CD4-positive, alpha-beta memory T cell (primary cell): Measurements from ENCODE around the gene CRYGN. TPM values are rescaled to one million over a fixed set of nuclear protein-coding genes. Genes with fewer than 3 reads are reported as not detected.

Experiments used
- CTCF ChIA-PET: fragments of 350-600 bp; sonication (Branson Sonifier 250); formaldehyde crosslinking; loops from one replicate; lab custom pipeline; 2021; ENCODE audit warnings: inconsistent platforms; ENCODE audit not compliant: partially characterized antibody; lab: Charles Lee
- POLR2A ChIA-PET: fragments of 350-600 bp; sonication (Branson Sonifier 250); formaldehyde crosslinking; loops from one replicate; lab custom pipeline; 2021; ENCODE audit not compliant: partially characterized antibody; lab: Charles Lee
- DNase-seq, 5 donors: peaks; one replicate each; pipeline versions ENCODE4 v3.0.0 to v3.0.0-alpha.2; 2020 to 2022; ENCODE audit warnings: mixed read lengths in 1 of 5
- H3K27ac ChIP-seq: one replicate; pipeline ENCODE4 v1.7.0; 2013; ENCODE audit warnings: low read depth, low read length
- H3K27me3 ChIP-seq: 2 replicates; pipeline ENCODE4 v1.7.0; 2013; ENCODE audit warnings: mild to moderate bottlenecking, low read length, moderate library complexity; ENCODE audit not compliant: insufficient read depth
- H3K36me3 ChIP-seq: 2 replicates; pipeline ENCODE4 v1.7.0; 2013; ENCODE audit warnings: mild to moderate bottlenecking, low read length, moderate library complexity; ENCODE audit not compliant: insufficient read depth
- H3K4me1 ChIP-seq: 2 replicates; pipeline ENCODE4 v1.7.0; 2013; ENCODE audit warnings: mild to moderate bottlenecking, low read length, moderate library complexity; ENCODE audit not compliant: insufficient read depth
- H3K4me3 ChIP-seq, 2 donors: one replicate each; pipeline ENCODE4 v1.7.0; 2013; ENCODE audit warnings: low read length in 2 of 2, mild to moderate bottlenecking in 1 of 2
- H3K9me3 ChIP-seq, 2 donors: one replicate each; pipeline ENCODE4 v1.7.0; 2013; ENCODE audit warnings: low read length in 2 of 2, control low read depth in 1 of 2; ENCODE audit not compliant: control insufficient read depth in 1 of 2
- H3K27ac Mint-ChIP-seq, 7 donors: one replicate each; pipeline ENCODE4 v1.8.0; 2020 to 2021; ENCODE audit warnings: mixed read lengths in 7 of 7, mild to moderate bottlenecking in 6 of 7, inconsistent platforms in 3 of 7, moderate library complexity in 3 of 7
- H3K27me3 Mint-ChIP-seq, 2 donors: one replicate each; pipeline ENCODE4 v1.8.0; 2020 to 2021; ENCODE audit warnings: mixed read lengths in 2 of 2
- H3K36me3 Mint-ChIP-seq, 2 donors: one replicate each; pipeline ENCODE4 v1.8.0; 2020 to 2021; ENCODE audit warnings: mixed read lengths in 2 of 2, inconsistent platforms in 1 of 2, mild to moderate bottlenecking in 1 of 2
- H3K4me1 Mint-ChIP-seq, 4 donors: one replicate each; pipeline ENCODE4 v1.8.0; 2020 to 2021; ENCODE audit warnings: mixed read lengths in 4 of 4, mild to moderate bottlenecking in 1 of 4
- H3K4me3 Mint-ChIP-seq, 8 donors: one replicate each; pipeline ENCODE4 v1.8.0; 2020 to 2021; ENCODE audit warnings: mixed read lengths in 8 of 8, mild to moderate bottlenecking in 7 of 8, moderate library complexity in 6 of 8, inconsistent platforms in 3 of 8
- H3K9me3 Mint-ChIP-seq, 8 donors: one replicate each; pipeline ENCODE4 v1.8.0; 2020 to 2021; ENCODE audit warnings: mixed read lengths in 8 of 8, mild to moderate bottlenecking in 5 of 8, inconsistent platforms in 3 of 8, moderate library complexity in 1 of 8
- intact Hi-C: fragments of 100-400 bp; cut with micrococcal nuclease; formaldehyde crosslinking; loops from one replicate; pipeline ENCODE4 v1.15.1; 2023
- polyA plus RNA-seq, 2 donors: library from polyadenylated mRNA; unstranded; fragments of 300-500 nt; fragmentation: Illumina TruSeq; gene quantifications; one replicate each; pipeline ENCODE4 v1.2.3, GENCODE V29; 2021
- total RNA-seq, 2 experiments: library from RNA; stranded (reverse); gene quantifications; one replicate each; pipeline ENCODE4 v1.2.3, GENCODE V29; 2021

CRYGN gene
- total and polyA plus RNA-seq, 4 experiments from 2014 or later: 1.9 TPM; not detected in 3

- peaks cover 7 to 21% (median 13%) of the 10 kb centered on the region in 4 donors for H3K4me1 Mint-ChIP-seq
- Histone ChIP-seq H3K9me3 (peaks cover 0 to 4% of the 10 kb centered on the region in 2 donors), H3K27ac (no peak overlapping the region), H3K4me3 (no peak overlapping the region), H3K27me3 (no peaks in the 10 kb centered on the region), H3K36me3 (no peaks in the 10 kb centered on the region), H3K4me1 (peaks cover 14% of the 10 kb centered on the region)
- H3K4me3 Mint-ChIP-seq: no peak overlapping the region
- no peak for DNase-seq
- ChIA-PET POLR2A (no interaction called here), CTCF (interaction anchor here (1.4 kb wide), 1 partner anchor 25 kb away, joined by 4 read pairs; no protein-coding TSS in a partner anchor)
- H3K36me3 Mint-ChIP-seq: peaks cover 0 to 6% of the 10 kb centered on the region in 2 donors
- intact Hi-C loops: no loop called here
- peaks cover 0 to 4% (median 0%) of the 10 kb centered on the region in 8 donors for H3K9me3 Mint-ChIP-seq
- peak overlapping the region in 2 of 7 donors; percentile 53 to 85 for H3K27ac Mint-ChIP-seq
- H3K27me3 Mint-ChIP-seq: no peaks in the 10 kb centered on the region
These were observed 46.6 kb downstream of the CRYGN start for GRCh38 chr7:151393031-151393977.

- no peak overlapping the region for H3K4me3 Mint-ChIP-seq
- no peaks in the 10 kb centered on the region for H3K9me3 Mint-ChIP-seq
- peaks cover 2 to 14% (median 7%) of the 10 kb centered on the region in 4 donors for H3K4me1 Mint-ChIP-seq
- Histone ChIP-seq H3K4me1 (peaks cover 6% of the 10 kb centered on the region), H3K27ac (no peak overlapping the region), H3K9me3 (no peaks in the 10 kb centered on the region), H3K27me3 (no peaks in the 10 kb centered on the region), H3K36me3 (no peaks in the 10 kb centered on the region), H3K4me3 (no peak overlapping the region)
- ChIA-PET POLR2A (no interaction called here), CTCF (no interaction called here)
- no peak overlapping the region for H3K27ac Mint-ChIP-seq
- no peak for DNase-seq
- peaks cover 0 to 3% of the 10 kb centered on the region in 2 donors for H3K36me3 Mint-ChIP-seq
- H3K27me3 Mint-ChIP-seq: no peaks in the 10 kb centered on the region
- intact Hi-C loops: no loop called here
These were observed 47.5 kb downstream of the CRYGN start for GRCh38 chr7:151392426-151392825.

- Histone ChIP-seq H3K4me1 (peaks cover 3% of the 10 kb centered on the region), H3K27me3 (no peaks in the 10 kb centered on the region), H3K9me3 (no peaks in the 10 kb centered on the region), H3K36me3 (no peaks in the 10 kb centered on the region), H3K27ac (no peak overlapping the region), H3K4me3 (no peak overlapping the region)
- Mint-ChIP-seq H3K27me3 (no peaks in the 10 kb centered on the region), H3K4me1 (peaks cover 2 to 10% (median 5%) of the 10 kb centered on the region in 4 donors), H3K9me3 (no peaks in the 10 kb centered on the region), H3K27ac (no peak overlapping the region), H3K36me3 (peaks cover 0 to 3% of the 10 kb centered on the region in 2 donors), H3K4me3 (no peak overlapping the region)
- ChIA-PET CTCF (no interaction called here), POLR2A (no interaction called here)
- intact Hi-C loops: no loop called here
- no peak for DNase-seq
These were observed 47.9 kb downstream of the CRYGN start for GRCh38 chr7:151392002-151392401.

GRCh38 chr7:151391358-151391730 is 48.6 kb downstream of the CRYGN start:
- ChIA-PET CTCF (no interaction called here), POLR2A (interaction anchor here (1.1 kb wide), 1 partner anchor 9 kb away, joined by 3 read pairs; no protein-coding TSS in a partner anchor)
- no peaks in the 10 kb centered on the region for H3K4me1 ChIP-seq
- Mint-ChIP-seq H3K36me3 (peaks cover 0 to 3% of the 10 kb centered on the region in 2 donors), H3K27me3 (no peaks in the 10 kb centered on the region), H3K4me1 (peaks cover 0 to 6% (median 3%) of the 10 kb centered on the region in 4 donors), H3K27ac (no peak overlapping the region), H3K4me3 (no peak overlapping the region), H3K9me3 (no peaks in the 10 kb centered on the region)
- no peaks in the 10 kb centered on the region for H3K9me3 ChIP-seq
- no peaks in the 10 kb centered on the region for H3K36me3 ChIP-seq
- H3K27ac ChIP-seq: no peak overlapping the region
- DNase-seq: no peak
- H3K27me3 ChIP-seq: no peaks in the 10 kb centered on the region
- intact Hi-C loops: no loop called here
- H3K4me3 ChIP-seq: no peak overlapping the region

- intact Hi-C loops: no loop called here
- Mint-ChIP-seq H3K36me3 (peaks cover 0 to 3% of the 10 kb centered on the region in 2 donors), H3K4me3 (no peak overlapping the region), H3K4me1 (peaks cover 0 to 6% (median 3%) of the 10 kb centered on the region in 4 donors), H3K9me3 (no peaks in the 10 kb centered on the region), H3K27ac (peak overlapping the region in 6 of 7 donors; percentile 11 to 80 (median 60)), H3K27me3 (no peaks in the 10 kb centered on the region)
- CTCF ChIA-PET: interaction anchor here (0.6 kb wide), 1 partner anchor 58 kb away, joined by 3 read pairs; no protein-coding TSS in a partner anchor
- Histone ChIP-seq H3K27me3 (no peaks in the 10 kb centered on the region), H3K9me3 (no peaks in the 10 kb centered on the region), H3K36me3 (no peaks in the 10 kb centered on the region), H3K27ac (no peak overlapping the region), H3K4me3 (no peak overlapping the region), H3K4me1 (no peaks in the 10 kb centered on the region)
- POLR2A ChIA-PET: interaction anchor here (1.1 kb wide), 1 partner anchor 9 kb away, joined by 3 read pairs; no protein-coding TSS in a partner anchor
- DNase-seq: no peak
These were observed 49.2 kb downstream of the CRYGN start for GRCh38 chr7:151390598-151391357.

GRCh38 chr7:151389768-151390597 is 50.0 kb downstream of the CRYGN start:
- Histone ChIP-seq H3K27ac (no peak overlapping the region), H3K27me3 (no peaks in the 10 kb centered on the region), H3K4me3 (no peak overlapping the region), H3K36me3 (no peaks in the 10 kb centered on the region), H3K4me1 (no peaks in the 10 kb centered on the region), H3K9me3 (no peaks in the 10 kb centered on the region)
- DNase-seq: no peak
- CTCF ChIA-PET: interaction anchor here (0.6 kb wide), 1 partner anchor 59 kb away, joined by 3 read pairs; no protein-coding TSS in a partner anchor
- Mint-ChIP-seq H3K27me3 (no peaks in the 10 kb centered on the region), H3K4me1 (peaks cover 0 to 6% (median 1%) of the 10 kb centered on the region in 4 donors), H3K4me3 (no peak overlapping the region), H3K36me3 (no peaks in the 10 kb centered on the region), H3K27ac (peak overlapping the region in 6 of 7 donors; percentile 29 to 80 (median 58)), H3K9me3 (no peaks in the 10 kb centered on the region)
- POLR2A ChIA-PET: interaction anchor here (1.1 kb wide), 1 partner anchor 10 kb away, joined by 3 read pairs; no protein-coding TSS in a partner anchor
- intact Hi-C loops: no loop called here
